GM19099 (cell line): ENCODE results near the gene KLHDC8B.

Experiments
- POLR2A ChIP-seq: IDR thresholded peaks from 3 replicates; pipeline ENCODE4 v1.6.1; 2011; ENCODE audit warnings: low read depth; ENCODE audit not compliant: insufficient read length; ENCODE audit errors: extremely low read depth

KLHDC8B gene

GRCh38 chr3:49171775-49172500 lies 540 bp downstream of the KLHDC8B start:
- no peak for TF ChIP-seq POLR2A

DNA sequence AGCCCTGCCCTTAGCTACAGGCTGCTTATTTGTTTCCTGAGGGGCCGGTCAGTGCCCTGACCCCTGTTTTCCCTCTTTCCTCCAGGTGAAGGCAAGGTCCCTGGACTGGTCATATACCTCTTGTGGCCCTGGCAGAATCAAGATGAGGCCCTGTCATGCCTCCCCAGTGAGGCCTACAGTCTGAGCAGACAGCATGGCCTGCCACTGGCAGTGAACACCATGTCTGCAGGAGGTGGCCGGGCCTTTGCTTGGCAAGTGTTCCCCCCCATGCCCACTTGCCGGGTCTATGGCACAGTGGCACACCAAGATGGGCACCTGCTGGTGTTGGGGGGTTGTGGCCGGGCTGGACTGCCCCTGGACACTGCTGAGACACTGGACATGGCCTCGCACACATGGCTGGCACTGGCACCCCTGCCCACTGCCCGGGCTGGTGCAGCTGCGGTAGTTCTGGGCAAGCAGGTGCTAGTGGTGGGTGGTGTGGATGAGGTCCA lies 1.2 kb downstream of the KLHDC8B start:
- TF ChIP-seq POLR2A, result no peak

DNA sequence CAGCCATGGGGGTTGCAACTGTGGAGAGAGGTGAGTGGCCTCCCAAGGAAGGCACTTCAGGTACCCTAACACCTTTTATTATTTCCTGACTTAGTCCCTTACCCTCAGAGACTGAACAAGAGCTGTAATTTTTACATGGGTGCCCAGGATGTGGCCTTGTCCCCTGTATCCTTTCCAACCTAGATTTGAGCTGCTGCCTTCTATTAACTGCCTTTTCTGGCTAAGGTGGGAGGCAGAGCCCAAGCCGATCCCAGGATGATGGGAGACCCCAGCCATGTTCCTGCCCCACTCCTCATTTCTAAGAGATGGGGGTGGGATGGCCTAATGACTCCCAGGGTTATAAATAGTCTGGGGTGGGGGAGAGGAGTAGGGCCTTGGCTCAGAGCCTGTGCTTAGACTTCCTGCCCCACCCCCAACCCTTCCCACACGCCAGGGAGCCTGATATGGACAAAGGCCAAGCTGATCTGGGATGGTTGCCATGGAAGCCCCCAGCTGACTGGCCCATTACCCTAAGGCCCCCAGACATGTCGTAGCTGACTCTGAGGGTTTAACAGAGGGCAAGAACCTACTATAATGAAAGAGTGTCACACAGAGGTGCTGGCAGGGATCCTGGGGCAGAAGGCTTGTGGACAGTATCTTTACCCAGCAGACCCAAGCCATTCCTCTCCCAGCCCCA lies 1.9 kb downstream of the KLHDC8B start:
- TF ChIP-seq POLR2A, result no peak

DNA sequence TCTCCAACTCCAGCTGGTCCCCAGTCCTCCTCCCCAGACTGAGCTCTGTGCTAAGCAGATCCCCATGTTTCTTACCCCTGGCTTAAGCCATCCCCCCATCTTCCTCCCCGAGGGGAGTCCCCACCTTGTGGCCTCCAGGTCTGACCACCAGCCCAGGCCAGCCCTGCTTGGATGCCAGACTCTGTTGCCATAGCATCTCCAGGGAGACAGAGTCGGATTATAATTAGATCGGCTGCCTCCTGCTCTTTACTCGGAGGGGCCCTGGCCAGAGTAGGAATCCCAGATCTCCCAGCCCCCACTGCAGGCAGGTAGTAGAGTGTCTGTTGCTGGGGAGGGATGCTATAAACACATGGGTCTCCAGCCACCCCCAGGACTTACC lies 2.4 kb downstream of the KLHDC8B start:
- TF ChIP-seq POLR2A, result no peak

- TF ChIP-seq POLR2A, result no peak
Observed at GRCh38 chr3:49174397-49174985, 3.1 kb downstream of the KLHDC8B start.

DNA sequence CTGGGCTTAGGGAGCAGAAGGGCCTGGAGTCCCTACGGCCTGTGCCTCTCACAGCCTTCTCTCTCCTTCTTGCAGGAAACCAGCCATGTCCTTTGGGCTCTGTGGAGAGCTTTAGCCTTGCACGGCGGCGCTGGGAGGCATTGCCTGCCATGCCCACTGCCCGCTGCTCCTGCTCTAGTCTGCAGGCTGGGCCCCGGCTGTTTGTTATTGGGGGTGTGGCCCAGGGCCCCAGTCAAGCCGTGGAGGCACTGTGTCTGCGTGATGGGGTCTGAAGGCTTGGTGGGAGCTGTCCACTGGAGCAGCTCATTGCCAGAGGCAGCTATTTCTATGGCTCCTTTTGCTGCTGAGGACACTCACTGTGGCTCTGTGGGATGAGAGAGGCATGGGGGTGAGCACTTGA lies 4.1 kb downstream of the KLHDC8B start:
- TF ChIP-seq POLR2A, result no peak

DNA sequence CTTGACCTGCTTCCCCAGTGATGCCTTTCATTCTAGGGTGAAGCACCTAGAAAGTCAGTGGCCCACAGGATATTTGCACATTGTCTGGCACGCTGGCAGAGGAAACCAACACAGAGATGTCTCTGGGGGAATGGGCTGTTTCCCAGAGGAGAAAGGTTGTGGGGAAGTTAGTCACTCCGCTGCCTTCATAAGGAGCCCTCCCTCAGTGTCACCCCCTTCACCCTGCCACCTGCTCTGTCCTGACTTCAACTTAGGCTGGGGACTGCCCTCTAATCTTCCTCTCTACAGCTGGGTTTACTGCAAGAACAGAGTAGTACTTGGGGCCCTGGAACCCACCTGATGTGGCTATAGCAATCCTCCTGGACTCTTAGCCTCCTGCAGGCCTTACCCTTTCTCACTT lies 5.7 kb downstream of the KLHDC8B start:
- no peak for TF ChIP-seq POLR2A

GRCh38 chr3:49180116-49180515 lies 8.7 kb downstream of the KLHDC8B start:
- TF ChIP-seq POLR2A, result no peak

GRCh38 chr3:49181351-49181750 lies 10.0 kb downstream of the KLHDC8B start:
- TF ChIP-seq POLR2A, result no peak

DNA sequence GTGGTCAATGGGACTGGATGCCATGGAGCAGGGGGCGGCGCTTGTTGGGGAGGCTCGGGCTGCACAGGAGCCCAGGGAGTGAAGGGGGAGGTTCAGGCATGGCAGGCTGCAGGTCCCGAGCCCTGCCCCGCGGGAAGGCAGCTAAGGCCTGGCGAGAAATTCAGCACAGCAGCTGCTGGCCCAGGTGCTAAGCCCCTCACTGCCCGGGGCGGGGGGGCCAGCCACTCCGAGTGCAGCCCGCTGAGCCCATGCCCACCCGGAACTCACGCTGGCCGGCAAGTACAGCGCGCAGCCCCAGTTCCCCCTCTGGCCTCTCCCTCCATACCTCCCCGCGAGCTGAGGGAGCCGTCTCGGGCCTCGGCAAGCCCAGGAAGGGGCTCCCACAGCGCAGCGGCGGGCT lies 11.3 kb downstream of the KLHDC8B start:
- TF ChIP-seq POLR2A, result no peak

- no peak for TF ChIP-seq POLR2A
Observed at GRCh38 chr3:49183873-49184272, 12.5 kb downstream of the KLHDC8B start.

- TF ChIP-seq POLR2A, result no peak
Observed at GRCh38 chr3:49191741-49192140, 20.3 kb downstream of the KLHDC8B start.

DNA sequence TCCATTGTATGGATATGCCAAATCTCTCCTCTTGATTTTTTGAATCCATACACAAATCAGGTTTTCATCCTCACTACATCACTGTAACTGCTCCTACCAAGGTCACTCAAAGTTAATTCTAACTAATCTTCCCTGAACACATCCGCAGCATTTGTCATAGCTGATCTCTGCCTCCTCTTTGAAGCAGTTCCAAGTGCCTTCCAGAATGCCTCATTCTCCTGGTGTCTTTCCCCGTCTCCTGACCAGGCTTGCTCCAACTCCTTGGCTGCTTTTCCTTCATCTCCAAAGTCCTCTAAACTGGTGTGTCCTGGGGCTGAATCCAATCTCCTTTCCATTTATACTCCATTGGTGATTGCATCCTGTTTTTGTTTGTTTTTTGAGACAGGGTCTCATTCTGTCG lies 26.8 kb downstream of the KLHDC8B start:
- TF ChIP-seq POLR2A, result no peak

DNA sequence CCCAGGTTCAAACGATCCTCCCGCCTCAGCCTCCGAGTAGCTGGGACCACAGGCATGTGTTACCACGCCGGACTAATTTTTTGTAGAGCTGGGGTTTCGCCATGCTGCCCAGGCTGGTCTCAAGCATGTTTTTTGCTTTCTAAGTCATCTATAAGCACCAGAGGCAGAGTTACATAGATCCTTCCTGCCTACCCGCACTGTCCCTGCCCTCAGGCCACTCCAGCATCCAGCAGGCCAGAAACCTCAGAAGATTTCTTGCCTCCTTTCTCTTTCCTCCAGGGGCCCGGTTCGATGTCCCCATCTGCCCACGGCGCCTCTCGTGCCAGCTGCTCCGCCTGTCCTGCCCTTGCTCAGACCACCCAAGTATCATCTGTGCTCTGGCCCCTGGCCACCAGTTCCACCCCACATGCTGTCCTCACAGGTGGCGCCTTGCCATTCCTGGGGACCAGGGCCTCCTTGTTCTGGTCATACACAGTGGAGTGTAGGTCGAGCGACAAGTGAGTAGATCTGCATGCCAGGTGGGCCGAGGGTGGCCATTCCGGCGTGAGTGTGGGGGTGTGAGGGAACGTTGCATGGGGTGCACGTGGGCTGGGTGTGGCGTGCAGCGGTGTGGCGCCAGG lies 27.3 kb downstream of the KLHDC8B start:
- TF ChIP-seq POLR2A, result no peak

GRCh38 chr3:49199239-49199899 lies 28.0 kb downstream of the KLHDC8B start:
- TF ChIP-seq POLR2A, result no peak
